GM19328 (cell line): ENCODE data around the gene FAM3D.
"Not testable (repeated sequence)": the region's sequence is repeated elsewhere in the genome, so short reads cannot be mapped to it uniquely, and the experiment has no call there.

Experiments
- ATAC-seq: cut with Tn5 transposase; IDR thresholded peaks from one replicate; pipeline ENCODE4 v1.9.1; 2021; ENCODE audit warnings: mild to moderate bottlenecking, moderate library complexity; ENCODE audit not compliant: unreplicated experiment

FAM3D gene

DNA sequence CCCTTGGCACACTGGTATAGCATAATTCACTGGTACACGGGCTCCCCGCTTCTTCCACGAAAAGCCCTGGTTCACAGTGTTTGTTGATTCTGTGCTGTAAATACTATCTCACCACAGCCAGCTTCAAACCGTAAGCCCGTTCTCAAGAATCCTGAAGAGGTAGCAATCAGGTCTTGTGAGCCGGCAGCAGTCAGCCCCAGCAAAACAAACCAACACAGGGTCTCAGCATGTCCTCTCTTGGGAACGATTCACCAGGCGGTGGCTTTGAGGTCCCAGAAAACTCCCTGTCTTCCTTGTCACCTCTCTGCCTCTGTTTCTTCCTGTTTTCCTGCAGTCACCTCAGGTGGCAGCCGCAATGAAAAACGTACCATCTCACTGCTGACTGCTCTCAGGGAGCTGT is 19.1 kb upstream of the FAM3D start:
- ATAC-seq: no peak

DNA sequence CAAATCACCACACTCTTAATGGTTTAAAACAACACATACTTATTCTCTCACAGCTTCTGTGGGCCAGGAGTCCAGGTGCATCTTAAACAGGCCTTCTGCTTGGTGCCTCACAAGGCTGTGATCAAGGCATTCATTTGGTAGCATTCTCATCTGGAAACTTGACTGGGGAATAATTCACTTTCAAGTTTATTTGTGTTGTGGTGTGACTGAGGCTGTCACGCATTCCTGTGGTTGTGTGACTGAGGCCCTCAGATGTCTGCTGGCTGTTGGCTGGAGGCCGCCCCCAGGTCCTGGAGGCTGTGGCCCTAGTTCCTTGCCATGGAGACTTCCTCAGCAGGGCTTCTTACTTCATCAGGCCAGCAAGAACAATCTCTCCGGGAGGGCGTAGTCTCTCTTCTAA is 16.9 kb upstream of the FAM3D start:
- no peak for ATAC-seq

DNA sequence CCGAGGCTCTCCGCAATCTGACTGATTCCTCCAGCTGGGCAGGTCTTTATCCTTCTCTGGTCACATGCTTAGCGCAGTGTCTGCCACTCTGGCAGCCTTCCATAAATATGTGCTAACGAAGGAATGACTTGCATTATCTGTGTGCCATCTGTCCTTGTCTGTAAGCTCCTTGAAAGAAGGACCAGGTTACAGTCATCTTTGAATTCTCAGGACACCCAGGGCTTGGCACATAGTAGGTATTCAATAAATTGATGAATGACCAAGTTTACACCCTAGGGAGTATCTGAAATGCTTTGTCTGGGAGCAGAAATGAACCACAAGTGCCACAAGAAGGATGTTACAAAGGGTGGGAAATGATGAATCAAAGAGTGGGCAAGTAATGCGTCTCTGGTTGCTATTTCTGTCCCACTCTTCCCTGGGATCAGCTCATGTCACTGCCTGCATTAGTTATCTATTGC is 16.5 kb upstream of the FAM3D start:
- no peak for ATAC-seq

DNA sequence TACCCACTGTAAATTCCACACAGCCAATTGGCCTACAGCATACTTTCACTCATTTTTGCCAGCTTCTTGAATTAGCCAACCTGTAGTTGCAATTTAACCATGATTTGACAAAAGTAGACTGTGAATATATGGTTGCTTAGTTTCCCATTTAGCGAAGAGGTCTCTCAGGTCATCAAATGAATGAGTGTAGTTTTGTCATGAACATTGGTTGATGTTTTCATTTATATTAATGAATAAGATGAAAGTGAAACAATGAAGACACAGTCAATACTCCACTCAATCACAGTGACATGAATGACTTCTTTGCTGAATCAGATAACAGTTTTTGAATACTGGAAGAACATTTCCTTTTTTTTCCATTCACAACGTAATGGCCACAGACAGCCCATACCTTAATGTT is 15.3 kb upstream of the FAM3D start:
- ATAC-seq: no peak

DNA sequence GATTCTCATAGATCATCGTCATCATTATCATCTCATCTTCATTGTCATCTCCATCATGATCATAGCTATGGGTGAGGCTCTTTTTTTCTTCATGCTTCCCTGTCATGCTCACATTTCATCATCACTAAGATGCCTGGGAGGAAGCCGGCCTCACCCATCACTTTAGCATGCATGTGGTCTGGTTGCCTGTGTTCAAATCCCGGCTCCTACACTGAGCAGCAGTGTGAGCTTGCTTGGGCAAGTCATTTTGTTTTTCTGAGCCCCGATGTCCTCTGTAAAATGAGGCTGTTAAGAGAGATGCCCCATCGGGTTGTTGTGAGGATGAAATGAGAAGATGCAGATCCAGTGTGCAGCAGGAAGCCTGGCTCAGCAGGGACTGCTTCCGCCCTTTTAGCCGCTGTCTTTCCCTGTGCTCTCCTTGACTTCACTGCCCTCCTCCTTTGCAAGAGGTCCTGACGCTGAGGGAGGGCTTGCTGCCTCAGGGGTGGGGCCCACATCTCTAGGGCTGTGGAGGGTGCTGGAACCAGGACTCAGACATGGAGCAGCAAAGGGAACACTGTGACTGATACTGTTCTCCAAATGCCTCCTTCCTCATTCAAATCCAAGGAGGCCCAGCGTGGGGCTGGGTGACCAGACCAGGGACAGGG is 14.4 kb upstream of the FAM3D start:
- ATAC-seq: no peak

DNA sequence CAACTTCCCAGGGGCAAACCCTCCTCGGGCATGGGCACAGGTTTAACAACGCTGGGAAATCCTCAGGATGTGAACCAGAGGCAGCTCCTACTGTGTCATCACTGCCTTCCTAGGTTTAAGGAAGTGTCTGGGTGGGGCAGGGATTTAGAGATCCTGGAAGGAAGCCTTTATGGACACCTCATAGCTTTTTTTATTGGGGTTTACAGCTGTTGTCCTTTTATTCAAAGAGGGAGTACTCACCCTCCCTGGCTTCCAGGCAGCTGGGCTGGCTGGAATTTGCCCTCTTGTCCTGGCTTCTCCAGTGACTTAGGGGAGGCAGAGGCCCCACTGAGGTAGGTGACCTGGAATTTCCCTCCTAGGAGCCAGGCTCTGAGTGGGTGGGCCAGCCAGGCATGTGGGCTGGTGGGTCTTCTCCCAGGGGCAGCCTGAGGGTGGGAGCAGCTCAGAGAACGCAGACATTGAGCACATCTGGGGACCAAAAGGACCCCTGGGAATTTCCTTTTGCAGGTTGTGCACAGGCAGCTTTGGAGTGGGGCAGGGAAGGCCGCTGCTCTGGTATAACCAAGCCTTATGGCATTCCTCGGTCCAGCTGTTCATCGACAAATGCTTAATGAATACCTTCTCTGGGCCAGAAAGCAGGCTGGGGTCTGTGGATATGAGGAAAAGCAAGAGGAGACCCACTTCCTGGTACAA is 13.5 kb upstream of the FAM3D start:
- ATAC-seq: no peak

DNA sequence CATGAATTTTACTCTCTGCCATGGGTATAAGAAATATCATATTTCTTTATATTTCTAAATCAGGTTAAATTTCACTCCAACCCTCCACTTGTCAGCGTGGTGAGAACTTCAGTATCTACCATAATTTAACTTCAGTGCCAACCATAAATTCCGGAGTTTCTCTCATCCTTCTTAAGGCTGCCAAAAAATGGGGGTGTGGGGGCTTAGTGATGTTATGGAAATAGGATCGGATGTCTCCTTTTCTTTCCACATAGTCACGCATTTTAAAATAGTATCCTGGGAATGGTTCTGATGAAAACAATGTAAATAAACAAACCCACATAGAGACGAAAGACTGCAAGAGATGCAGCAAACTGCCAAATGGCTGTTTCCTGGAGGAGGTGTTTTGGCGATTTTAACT is 12.9 kb upstream of the FAM3D start:
- no peak for ATAC-seq

DNA sequence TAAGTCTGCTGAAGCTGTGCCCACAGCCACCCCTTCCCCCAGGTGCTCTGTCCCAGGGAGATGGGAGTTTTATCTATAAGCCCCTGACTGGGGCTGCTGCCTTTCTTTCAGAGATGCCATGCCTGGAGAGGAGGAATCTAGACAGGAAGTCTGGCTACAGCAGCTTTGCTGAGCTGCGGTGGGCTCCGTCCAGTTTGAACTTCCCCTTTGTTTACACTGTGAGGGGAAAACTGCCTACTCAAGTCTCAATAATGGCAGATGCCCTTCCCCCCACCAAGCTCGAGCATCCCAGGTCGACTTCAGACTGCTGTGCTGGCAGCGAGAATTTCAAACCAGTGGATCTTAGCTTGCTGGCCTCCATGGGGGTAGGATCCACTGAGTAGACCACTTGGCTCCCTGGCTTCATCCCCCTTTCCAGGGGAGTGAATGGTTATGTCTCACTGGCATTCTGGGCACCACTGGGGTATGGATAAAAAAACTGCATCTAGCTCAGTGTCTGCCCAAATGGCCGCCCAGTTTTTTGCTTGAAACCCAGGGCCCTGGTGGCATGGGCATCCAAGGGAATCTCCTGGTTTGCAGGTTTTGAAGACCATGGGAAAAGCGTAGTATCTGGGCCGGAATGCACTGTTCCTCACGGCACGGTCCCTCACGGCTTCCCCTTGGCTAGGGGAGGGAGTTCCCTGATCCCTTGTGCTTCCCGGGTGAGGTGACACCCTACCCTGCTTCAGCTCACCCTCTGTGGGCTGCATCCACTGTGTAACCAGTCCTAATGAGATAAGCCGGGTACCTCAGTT is 11.8 kb upstream of the FAM3D start:
- not testable (repeated sequence) for ATAC-seq

DNA sequence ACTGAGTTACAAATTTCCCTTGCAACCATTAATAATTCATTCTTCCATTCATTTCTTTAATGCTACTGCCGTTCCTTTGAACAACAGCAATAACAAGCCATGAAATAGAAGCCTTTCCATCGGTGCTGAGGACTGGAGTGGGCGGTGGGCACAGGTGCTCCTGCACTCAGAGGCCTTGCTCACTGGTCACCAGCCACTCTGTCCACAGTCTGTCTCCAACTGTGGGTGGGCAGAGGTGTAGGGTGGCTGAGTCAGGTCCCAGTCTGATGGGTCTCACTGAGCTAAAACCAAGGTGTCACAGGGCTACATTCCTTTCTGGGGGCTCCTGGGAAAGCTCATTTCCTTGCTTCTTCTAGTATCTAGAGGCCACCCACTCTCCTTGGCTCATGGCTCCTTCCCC is 6.3 kb upstream of the FAM3D start:
- ATAC-seq: no peak

DNA sequence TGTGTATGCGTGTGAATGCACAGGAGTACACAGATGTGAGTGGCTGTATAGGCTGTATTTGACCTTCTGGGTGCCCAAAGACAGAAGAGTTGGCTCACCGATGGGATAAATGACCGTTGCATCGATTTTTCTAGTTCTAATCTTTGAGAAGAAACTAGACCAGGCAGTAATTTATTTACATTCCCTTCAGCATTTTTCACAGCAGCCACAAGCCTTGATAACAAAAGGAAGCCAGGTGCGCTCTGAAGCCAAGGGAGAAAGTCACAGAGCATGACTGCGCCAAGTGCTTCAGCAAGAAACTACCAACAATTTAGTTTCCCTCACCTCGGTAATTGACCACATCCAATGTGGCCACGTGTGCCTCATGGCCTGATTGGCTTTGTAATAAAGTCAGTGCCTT is 5.9 kb upstream of the FAM3D start:
- no peak for ATAC-seq

DNA sequence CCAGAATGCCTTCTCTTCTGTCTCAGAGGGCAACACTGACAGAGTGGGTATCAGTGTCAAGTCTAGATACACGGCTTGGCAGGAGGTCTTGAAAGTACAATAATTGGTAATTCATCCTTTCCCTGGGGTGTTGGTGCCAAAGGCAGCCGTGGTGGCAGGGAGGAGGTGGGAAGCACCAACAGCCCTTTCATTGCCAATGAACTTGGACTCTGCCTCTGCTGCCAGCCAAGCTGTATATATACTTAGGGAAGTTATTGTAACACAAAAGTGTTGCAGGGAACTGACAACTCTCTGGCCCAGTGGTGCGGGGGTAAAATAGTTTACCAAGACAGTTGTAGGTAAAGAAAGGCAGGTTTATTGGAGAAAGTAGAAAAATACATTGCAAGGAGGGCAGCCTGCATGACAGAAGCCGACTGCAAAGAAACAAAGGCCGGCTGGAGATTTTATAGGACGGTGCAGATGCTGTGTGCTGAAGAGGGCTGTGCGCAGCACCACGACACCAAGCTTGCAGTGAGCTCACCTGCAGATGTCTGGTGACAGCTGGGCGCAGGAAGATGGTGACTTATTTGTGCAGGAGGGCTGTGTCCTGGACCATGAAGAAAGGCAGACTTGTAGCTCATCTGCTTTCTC is 4.0 kb upstream of the FAM3D start:
- no peak for ATAC-seq

DNA sequence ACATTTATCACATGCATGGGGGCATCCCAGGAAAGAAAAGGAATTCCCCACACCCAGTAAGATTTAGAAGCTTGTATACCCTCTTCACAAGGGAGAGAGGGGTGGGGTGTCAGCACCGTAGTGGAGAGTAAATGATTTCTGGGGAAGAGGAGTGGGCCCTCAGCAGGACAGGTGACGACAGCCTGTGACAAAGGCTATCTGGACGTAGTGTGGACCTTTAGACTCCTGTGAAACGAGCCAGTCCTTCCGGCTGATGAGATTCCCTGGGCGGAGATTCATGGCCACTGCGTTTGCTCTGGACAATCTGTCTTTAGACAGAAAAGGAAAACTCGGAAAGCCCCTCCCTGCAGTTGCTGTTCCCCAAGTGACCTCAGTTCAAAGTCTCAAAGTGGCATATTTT is 1.7 kb upstream of the FAM3D start:
- ATAC-seq: no peak

DNA sequence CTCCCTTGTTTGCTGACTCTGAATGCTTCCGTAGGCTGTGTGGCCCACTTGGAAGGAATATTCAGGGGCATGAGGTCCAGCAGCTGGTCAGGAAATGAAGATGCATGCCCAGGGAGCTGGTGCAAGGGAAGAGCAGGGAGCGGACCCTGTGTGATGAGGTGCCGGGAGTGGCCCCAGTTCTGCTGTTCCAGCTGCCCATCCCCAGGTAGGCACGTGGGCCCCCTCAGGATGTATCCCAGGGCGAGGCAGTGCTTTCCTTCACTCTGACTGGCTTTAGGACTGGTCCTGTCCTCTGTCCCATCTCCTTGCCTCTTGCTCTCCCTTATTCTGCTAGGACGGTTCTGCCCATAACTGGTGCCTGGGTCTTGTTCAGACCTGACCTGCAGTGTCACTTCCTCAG is 1.1 kb upstream of the FAM3D start:
- no peak for ATAC-seq

DNA sequence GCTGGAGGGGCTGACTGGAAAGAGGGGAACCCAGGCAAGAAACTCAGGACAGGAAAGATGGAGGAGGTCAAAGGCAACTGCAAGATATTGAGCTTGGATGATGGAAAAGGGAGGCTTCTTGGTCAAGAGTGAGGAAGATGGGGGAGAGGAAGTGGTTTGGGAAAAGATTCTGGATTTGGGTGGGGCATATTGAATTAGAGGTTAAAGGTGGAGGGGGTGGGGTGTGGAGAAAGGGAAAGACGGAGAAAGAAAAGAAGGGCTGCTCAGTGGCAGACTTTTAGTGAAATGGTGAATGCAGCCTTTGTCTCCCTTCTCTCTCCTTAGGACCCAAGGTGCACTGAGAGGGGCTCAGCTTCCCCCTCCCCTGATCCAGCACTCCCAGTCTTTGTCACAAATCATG is 655 bp upstream of the FAM3D start:
- no peak for ATAC-seq

DNA sequence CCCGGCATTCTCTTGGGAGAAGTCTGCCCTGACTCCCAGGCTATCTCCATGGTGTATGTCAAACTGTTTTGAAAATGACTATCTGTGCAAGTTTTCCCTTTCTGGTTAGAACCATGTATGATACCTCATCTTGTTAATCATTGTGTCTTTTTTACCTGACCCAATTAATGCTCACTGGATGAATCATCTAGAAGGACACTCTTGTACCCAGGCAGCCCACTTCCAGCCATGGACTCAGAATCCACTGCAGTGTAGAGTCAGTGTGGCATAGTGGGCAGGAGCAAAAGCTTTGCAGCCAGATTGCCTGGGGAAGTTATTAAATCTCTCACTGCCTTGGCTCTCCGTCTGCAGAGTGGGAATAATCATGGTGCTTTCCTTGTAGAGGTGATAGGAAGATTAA is 1.2 kb downstream of the FAM3D start:
- ATAC-seq: no peak

DNA sequence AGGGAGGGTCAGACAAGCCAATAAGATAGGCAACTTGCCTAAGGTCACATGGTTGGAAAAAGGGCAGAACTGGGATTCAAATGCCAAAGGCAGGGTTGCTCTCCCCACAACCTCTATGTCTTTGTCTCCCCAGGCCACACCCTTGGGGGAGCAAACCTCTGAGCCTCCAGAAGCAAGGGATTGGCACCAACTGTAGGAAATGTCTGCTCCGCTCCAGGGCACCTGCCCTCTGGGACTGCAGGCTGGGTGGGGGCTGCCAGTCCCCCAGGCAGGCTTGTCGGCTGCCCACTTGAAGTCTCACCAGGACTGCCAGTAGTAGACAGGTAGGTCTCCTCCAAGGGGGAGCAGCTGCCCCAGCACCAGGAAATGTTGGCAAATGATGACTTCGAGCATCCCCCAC is 2.0 kb downstream of the FAM3D start:
- no peak for ATAC-seq

DNA sequence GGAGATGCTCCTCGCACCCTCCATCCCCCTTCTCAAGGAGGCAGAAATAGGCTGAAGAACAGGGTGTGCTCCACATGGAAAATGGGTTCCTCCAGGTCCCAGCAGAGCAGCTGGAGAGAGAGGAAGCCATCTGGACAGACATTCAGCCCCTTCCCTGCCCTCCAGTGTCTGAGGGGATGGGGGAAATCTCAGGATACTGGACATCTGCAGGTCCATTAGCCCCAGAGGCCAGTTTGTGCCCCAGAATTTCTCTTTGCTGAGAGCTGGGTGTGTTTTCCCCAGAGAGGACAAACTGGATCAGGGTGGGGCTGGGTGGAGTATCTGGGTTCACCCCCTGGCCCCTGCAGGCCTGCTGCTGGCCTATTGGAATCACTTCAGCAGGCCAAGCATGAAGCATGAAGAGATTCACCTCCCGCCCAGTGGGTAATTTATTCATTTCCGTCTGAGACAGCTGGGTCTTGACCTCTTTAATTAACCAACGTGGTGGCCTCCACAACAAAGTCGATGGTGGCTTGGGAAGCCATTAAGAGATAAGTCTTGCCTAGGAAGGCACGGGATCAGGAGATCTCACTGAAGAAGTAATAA is 4.6 kb downstream of the FAM3D start:
- no peak for ATAC-seq

DNA sequence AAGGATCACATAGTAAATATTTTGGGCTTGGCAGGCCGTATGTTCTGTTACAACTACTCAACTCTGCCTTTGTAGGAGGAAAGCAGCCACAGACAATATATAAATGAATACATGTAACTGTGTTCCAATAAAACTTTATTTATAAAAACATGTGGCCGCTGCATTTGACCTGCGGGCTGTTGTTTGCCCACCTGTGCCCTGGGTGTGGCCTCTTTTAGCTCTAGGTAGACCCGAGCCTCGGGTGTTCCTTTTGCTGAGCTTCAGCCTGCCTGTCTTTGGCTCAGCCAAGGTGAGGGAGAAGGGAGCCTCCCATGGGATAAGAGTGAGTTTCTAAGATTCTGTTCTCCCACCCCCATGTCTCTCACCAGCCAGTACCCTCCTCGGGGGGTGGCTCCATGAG is 5.6 kb downstream of the FAM3D start:
- no peak for ATAC-seq

DNA sequence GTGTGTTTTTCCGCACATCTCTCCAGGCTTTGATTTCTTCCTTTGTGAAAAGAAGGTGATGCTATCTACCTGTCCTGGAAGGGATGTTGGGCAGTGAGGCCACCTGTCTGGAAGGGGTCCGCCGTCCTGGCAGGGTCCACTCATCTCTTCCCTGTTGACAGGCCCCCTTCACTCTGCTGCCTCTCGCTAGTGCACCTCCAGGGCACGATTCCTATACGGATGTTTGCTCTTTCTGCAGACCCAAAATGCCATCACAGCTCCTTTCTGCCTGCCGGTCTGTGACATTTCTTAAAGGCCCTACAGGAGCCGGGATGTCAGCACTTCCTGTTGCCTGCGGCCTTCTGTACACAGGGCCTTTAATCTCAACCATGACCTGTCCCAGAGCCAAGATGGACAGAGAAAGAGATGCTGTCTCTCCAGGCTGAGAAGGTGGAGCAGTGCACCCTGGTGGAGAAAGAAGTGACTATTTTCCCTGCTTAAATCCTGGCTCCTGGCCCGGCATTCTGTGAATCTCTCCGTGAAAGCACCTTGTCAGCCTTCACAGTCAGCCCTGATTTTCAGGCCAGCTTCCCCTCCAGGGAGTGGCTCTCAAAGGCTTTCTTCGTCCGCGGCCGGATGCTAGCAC is 7.4 kb downstream of the FAM3D start:
- ATAC-seq: no peak

DNA sequence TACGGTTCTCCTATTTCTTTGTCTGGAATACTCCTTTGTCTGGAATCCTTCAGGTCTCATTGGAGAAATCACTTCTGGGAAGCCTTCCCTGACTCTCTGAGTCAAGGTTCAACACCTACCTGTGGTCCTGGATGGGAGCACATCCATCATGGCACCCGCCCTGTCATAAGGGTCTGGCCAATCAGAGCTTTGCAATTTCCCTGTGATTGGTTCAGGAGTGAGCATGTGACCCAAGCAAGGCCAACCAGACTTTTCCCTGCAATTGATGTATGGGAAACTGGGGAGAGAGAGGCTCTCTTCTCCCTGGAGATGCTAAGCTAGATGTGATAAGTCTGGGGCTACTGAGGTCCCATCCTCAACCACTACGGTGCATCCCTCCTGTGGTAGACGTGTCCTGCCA is 8.1 kb downstream of the FAM3D start:
- no peak for ATAC-seq
